IPS-18c (cell line): ENCODE measurements around the gene PKD2.
"Not testable (repeated sequence)": the region's sequence is repeated elsewhere in the genome, so short reads cannot be mapped to it uniquely, and the experiment has no call there.

Experiments used
- H3K4me3 ChIP-seq: 2 replicates; pipeline ENCODE4 v1.7.0; 2013; ENCODE audit warnings: low read depth, mild to moderate bottlenecking, low read length, moderate library complexity; ENCODE audit not compliant: insufficient read depth
- H3K9me3 ChIP-seq: one replicate; pipeline ENCODE4 v1.6.1; 2013; ENCODE audit warnings: mild to moderate bottlenecking, low read length, moderate library complexity; ENCODE audit not compliant: control insufficient read depth, insufficient read depth

PKD2 gene

DNA sequence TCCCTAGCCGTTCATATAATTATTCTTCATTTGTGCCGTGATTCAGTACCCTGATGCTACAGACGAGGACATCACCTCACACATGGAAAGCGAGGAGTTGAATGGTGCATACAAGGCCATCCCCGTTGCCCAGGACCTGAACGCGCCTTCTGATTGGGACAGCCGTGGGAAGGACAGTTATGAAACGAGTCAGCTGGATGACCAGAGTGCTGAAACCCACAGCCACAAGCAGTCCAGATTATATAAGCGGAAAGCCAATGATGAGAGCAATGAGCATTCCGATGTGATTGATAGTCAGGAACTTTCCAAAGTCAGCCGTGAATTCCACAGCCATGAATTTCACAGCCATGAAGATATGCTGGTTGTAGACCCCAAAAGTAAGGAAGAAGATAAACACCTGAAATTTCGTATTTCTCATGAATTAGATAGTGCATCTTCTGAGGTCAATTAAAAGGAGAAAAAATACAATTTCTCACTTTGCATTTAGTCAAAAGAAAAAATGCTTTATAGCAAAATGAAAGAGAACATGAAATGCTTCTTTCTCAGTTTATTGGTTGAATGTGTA, 24.9 kb upstream of the PKD2 start:
- no peak overlapping the region for H3K4me3 ChIP-seq
- no peaks in the 10 kb centered on the region for H3K9me3 ChIP-seq

- Histone ChIP-seq H3K4me3 (no peak overlapping the region), H3K9me3 (no peaks in the 10 kb centered on the region)
Measured at GRCh38 chr4:87983996-87984395, 23.4 kb upstream of the PKD2 start.

- Histone ChIP-seq H3K9me3 (no peaks in the 10 kb centered on the region), H3K4me3 (no peak overlapping the region)
Measured at GRCh38 chr4:87985097-87985886, 22.1 kb upstream of the PKD2 start.

DNA sequence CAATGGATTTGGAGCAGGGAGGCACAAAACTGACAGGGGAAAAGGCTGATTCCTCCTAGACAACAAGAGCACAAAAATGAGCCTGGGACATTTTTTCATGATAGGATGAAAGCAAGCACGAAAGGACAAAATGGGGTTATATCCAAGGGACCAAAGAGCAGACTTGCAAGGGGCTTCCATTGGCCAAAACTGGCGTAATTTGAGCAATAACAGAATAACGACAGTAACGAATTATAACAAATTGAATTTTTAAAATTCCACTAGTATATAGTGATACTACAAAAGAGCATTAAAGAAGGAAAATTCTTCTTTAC, 21.6 kb upstream of the PKD2 start:
- Histone ChIP-seq H3K9me3 (no peaks in the 10 kb centered on the region), H3K4me3 (no peak overlapping the region)

DNA sequence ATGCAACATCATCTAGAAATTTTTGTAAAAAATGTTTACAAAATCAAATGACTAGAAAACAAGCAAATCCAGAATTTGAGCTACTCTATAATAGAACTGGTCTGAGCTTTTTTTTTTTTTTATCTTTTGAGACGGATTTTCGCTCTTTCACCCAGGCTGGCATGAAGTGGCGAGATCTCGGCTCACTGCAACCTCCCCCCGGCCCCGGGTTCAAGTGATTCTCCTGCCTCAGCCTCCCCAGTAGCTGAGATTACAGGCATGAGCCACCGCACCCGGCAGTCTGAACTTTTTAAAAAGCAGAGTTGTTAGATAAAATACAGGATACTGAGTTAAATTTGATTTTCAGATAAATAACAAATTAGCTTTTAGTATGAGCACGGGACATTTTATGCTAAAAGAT, 20.9 kb upstream of the PKD2 start:
- no peaks in the 10 kb centered on the region for H3K9me3 ChIP-seq
- no peak overlapping the region for H3K4me3 ChIP-seq

- Histone ChIP-seq H3K4me3 (no peak overlapping the region), H3K9me3 (no peaks in the 10 kb centered on the region)
Measured at GRCh38 chr4:87989765-87990164, 17.7 kb upstream of the PKD2 start.

- Histone ChIP-seq H3K4me3 (no peak overlapping the region), H3K9me3 (no peaks in the 10 kb centered on the region)
Measured at GRCh38 chr4:87995435-87995834, 12.0 kb upstream of the PKD2 start.

DNA sequence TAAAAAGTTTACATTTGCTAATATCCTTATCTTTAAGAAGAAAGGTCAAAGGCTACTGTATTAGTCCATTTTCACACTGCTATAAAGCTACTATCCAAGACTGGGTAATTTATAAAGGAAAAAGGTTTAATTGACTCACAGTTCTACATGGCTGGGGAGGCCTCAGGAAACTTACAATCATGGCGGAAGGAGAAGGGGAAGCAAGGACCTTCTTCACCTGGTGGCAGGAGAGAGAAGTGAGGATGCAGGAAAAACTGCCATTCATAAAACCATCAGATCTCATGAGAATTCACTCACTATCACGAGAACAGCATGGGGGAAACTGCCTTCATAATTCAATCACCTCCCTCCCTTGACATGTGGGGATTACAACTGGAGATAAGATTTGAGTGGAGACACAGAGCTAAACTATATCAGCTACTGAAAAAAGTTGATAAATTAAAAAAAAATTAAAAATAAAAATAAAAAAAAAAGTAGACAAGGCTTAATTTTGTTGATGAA, 8.2 kb upstream of the PKD2 start:
- H3K9me3 ChIP-seq, H3K4me3 ChIP-seq: not testable (repeated sequence)

DNA sequence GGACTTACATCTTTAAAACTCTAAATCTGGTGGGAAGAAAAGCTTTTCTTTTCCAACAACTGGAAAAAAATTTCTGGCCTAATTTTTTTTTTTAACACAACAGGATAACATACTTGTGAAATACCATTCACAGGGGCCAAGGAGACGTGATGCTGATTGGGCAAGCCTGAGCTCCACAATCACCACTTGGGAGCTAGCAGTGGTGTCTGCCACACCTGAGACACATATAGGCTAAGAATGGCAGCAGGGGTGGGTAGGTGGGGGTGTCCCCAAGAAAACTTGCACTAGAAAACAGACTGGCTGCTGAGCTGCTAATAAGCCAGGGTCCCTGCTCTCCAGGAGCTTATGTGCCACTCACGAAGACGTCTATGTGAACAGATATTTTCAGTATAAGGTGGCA, 5.6 kb upstream of the PKD2 start:
- no peaks in the 10 kb centered on the region for H3K9me3 ChIP-seq
- no peak overlapping the region for H3K4me3 ChIP-seq

DNA sequence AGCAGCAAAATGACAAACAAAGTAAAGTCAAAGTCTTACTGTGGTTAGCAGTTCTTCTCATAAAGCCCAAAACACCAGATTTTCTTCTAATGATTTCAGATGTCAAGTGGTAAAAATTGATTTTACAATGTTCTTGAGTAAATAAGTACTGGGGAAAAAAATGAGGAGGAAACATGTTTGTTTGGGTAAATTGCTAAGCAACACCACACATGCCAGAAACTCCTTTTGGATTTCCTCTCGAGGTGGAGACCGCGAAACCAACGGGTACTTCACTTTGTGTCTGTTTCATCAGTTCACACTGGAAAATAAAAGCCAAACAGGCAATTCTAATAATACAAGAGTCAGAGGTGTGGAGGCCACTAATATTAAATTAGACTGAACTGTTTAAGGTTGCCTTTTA, 4.6 kb upstream of the PKD2 start:
- Histone ChIP-seq H3K9me3 (no peaks in the 10 kb centered on the region), H3K4me3 (no peak overlapping the region)

DNA sequence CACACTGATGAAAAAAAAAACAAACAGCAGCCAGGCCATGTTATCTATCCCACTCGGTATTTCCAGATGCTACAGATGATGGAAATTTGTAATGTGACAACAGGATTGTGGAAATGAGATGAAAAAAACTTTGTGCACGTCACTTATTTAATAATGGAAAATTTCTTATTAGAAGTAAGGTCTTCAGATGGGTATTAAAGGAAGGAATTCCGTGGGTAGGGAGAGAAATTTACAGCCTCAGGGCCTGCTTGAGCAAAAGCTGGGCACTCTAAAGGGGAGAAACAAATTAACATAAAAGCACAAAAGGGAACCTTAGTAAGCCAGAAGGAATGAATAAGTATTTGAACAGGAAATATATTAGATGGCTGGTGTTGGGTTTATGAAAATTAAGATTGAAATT, 4.2 kb upstream of the PKD2 start:
- H3K4me3 ChIP-seq, result no peak overlapping the region

DNA sequence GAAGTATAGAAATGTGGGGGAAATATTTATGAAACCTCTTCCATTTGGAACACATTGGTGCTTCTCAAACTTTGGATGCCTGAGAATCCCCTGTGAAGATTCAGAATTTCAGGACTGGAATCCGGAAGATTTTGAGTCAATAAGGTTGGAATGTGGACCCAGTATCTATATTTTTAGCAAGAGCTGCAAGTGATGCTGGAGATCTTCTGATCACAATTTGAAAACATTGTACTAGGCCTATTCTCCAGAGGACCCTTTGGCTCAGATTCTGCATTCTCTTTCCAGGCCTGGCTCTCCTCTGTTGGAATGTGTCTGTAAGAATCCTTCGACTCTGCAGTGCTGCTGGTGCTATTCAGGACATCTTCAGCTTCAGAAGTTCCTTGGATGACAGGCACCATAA, 2.4 kb upstream of the PKD2 start:
- no peak overlapping the region for H3K4me3 ChIP-seq
- H3K9me3 ChIP-seq, result no peaks in the 10 kb centered on the region

More for the DNA sequence above, 4.2 kb upstream of the PKD2 start:
- no peaks in the 10 kb centered on the region for H3K9me3 ChIP-seq

DNA sequence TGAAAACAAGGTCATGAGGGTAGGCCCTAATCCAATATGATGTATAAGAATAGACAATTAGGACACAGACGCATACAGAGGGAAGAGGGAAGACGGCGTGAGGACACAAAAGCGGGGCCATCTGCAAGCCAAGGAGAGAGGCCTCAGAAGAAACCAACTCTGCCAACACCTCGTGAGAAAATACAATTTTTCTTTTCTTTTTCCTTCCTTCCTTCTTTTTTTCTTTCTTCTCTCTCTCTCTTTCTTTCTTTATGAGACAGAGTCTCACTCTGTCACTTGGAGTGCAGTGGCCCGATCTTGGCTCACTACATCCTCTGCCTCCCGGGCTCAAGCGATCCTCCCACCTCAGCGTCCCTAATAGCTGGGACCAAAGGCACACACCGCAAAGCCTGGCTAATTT, 1.5 kb upstream of the PKD2 start:
- H3K4me3 ChIP-seq, result no peak overlapping the region
- no peaks in the 10 kb centered on the region for H3K9me3 ChIP-seq

GRCh38 chr4:88006956-88007303, 505 bp upstream of the PKD2 start:
- Histone ChIP-seq H3K9me3 (no peaks in the 10 kb centered on the region), H3K4me3 (peak overlapping the region; percentile 87)

DNA sequence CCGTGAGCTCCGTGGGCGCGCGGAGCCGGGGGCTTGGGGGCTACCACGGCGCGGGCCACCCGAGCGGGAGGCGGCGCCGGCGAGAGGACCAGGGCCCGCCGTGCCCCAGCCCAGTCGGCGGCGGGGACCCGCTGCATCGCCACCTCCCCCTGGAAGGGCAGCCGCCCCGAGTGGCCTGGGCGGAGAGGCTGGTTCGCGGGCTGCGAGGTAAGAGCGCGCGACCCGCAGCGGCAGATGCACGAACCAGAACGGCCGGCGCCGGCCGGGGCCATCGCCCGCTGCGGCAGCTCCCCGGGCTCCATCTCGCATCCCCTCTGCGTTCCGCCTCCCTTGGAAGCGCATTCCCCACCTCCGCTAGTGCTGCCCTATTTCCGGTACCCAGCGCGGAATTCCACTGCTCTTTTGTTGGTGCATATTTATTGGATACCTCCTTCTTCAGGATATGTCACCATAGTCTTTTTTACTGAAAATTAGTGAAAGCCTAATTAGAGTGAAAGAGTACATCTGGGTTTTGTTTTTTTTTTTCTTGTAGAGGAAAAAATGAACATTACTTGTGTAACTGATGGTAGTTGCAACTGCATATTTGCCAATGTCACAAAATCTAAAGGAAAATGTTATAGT, 797 bp downstream of the PKD2 start:
- Histone ChIP-seq H3K9me3 (no peaks in the 10 kb centered on the region), H3K4me3 (peak overlapping the region; percentile 87)

GRCh38 chr4:88008743-88009171, 1.3 kb downstream of the PKD2 start:
- Histone ChIP-seq H3K9me3 (no peaks in the 10 kb centered on the region), H3K4me3 (peak overlapping the region; percentile 87)

DNA sequence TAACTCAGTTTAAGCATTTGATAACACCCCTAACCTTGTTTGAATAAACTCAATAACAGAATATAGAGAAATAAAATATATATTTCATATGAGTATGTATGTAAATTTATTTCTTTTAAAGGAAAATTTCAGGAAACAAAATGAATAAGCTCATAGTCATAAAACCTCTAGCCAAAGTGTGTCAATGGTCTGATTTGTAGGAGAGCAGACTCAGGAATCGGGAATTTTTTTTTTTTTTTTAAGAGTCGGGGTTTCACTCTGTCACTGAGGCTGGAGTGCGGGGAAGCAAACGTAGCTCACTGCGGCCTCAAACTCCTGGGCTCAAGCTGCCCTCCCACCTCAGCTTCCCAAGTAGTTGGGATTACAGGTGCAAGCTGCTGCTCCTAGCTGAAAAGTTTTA, 2.4 kb downstream of the PKD2 start:
- H3K4me3 ChIP-seq, result no peak overlapping the region
- no peaks in the 10 kb centered on the region for H3K9me3 ChIP-seq

DNA sequence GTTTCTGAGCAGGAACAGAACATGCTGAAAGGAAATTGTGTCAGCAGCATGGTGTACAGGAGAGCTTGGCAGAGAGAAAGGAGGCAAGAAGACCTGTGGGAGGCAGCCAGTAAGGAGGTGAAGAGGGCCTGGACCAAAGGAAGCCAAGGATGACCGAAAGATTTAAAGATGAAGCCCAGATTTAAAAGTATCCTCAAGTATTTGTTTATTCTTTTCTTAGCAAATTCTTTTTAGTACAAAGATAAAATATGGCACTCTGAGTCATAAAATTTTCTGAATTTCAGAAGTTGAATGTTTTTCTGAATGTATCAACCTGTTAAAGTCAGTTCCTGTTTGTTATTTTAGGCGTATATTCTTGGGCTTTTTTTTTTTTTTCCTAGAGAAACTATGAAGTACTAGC, 3.5 kb downstream of the PKD2 start:
- Histone ChIP-seq H3K9me3 (no peaks in the 10 kb centered on the region), H3K4me3 (no peak overlapping the region)
